UCSD-AML1 (cell line): Measurements from ENCODE around the gene ARHGAP11A.

Experiments
- DNase-seq: peaks from one replicate; lab custom pipeline; 2025; ENCODE audit not compliant: unreplicated experiment; lab: John Stamatoyannopoulos, UW

The ARHGAP11A gene

GRCh38 chr15:32683906-32684584 is 68.7 kb downstream of the ARHGAP11A start:
- DNase-seq = peak; percentile 25

DNA sequence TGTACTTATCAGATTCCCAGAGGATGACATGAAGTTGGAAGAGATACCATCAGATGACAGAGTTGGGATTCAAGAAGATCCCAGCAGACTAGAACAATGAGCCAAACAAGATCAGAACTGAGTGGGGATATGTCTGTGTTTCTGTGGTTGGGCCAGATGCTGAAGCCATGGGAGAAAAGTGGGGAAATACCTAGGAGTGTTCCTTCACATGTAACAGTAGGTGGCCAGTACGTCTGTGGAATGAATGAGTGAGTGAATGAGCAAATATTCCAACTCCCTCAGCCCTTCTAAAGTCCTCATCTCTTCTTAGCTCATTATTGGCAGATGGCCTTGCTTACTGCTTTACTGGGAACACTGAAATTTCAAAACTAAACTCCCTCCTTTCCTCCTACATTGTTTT is 70.3 kb downstream of the ARHGAP11A start:
- no peak for DNase-seq

GRCh38 chr15:32687556-32687955 is 72.3 kb downstream of the ARHGAP11A start:
- no peak for DNase-seq

- no peak for DNase-seq
Observed at GRCh38 chr15:32688151-32688639, 72.9 kb downstream of the ARHGAP11A start.
